ENCODE results near the gene RBM5. TPM values are rescaled to one million over a fixed set of nuclear protein-coding genes. Genes with fewer than 3 reads are reported as not detected.

The RBM5 gene
- total RNA-seq, 1 experiment from 2014 or later = 89.1 TPM

DNA sequence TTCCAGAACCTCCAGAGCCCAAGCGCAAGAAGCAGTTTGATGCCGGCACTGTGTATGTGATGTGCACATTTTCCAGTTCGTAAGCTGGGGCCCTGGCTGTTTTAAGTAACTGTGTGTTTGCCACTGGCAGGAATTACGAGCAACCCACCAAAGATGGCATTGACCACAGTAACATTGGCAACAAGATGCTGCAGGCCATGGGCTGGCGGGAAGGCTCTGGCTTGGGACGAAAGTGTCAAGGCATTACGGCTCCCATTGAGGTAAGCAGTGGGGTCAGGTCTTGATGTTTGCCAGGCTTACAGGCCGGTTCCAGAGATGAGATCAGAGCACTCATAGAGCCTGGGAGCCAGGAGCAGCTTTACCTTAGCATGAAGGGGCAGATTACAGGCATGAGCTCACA lies 28.4 kb downstream of the RBM5 start:
- no peak for TF ChIP-seq EZH2phosphoT487 (IDR thresholded peaks at IDR 0.05; ENCODE audit: borderline replicate concordance)
- BruUV-seq (replicated peaks) = no TSS peak
- Histone ChIP-seq H3K4me3 (replicated peaks in 1 of 2; ENCODE audit: low read depth in 1 of 2, low read length in 2 of 2) (no peak overlapping the region), H4K20me1 (ENCODE audit: insufficient read depth) (no peaks in the 10 kb centered on the region), H3K9me2 (ENCODE audit: insufficient read depth) (no peaks in the 10 kb centered on the region), H3K36me3 (ENCODE audit: control insufficient read depth in 1 of 2, insufficient read depth in 2 of 2, low read length in 2 of 2) (peaks cover 61 to 73% of the 10 kb centered on the region in 2 experiments), H2AFZ (ENCODE audit: low read depth, low read length, poor library complexity, severe bottlenecking) (no peak overlapping the region), H3K27me3 (ENCODE audit: insufficient read depth, low read length) (no peaks in the 10 kb centered on the region), H3K4me1 (ENCODE audit: control insufficient read depth in 1 of 2, insufficient read depth in 2 of 2, low read length in 2 of 2) (no peaks in the 10 kb centered on the region), H3K79me2 (ENCODE audit: insufficient read depth, low read length) (no peaks in the 10 kb centered on the region; the same call in 1 of the 2 replicates), H3K9ac (ENCODE audit: low read length) (no peak overlapping the region), H3K9me3 (ENCODE audit: control insufficient read depth in 1 of 2, insufficient read depth in 1 of 2, low read depth in 1 of 2, low read length in 2 of 2) (no peaks in the 10 kb centered on the region), H3K4me2 (ENCODE audit: low read length) (no peak overlapping the region), H3K27ac (ENCODE audit: low read depth, low read length) (no peak overlapping the region)
- CTCF ChIA-PET = no interaction called here
- POLR2A ChIA-PET = no interaction called here
- intact Hi-C loops (cut with micrococcal nuclease) = no loop called here
- no peak for DNase-seq (ENCODE audit: low read depth, low spot score)
- no peak for ATAC-seq
- RAD21 ChIA-PET (ENCODE audit: low non-redundant PET in 1 of 2, low total read pairs in 2 of 2, uncharacterized antibody in 2 of 2, unreplicated experiment in 2 of 2) = no interaction called here

GRCh38 chr3:50118237-50118636 lies 29.5 kb downstream of the RBM5 start:
- DNase-seq (ENCODE audit: low read depth, low spot score) = no peak
- intact Hi-C loops (cut with micrococcal nuclease) = no loop called here
- no peaks in the 10 kb centered on the region for H3K9me2 ChIP-seq (ENCODE audit: insufficient read depth)
- no peak overlapping the region for H3K4me2 ChIP-seq (ENCODE audit: low read length)
- no peaks in the 10 kb centered on the region for H4K20me1 ChIP-seq (ENCODE audit: insufficient read depth)
- H2AFZ ChIP-seq (ENCODE audit: low read depth, low read length, poor library complexity, severe bottlenecking) = no peak overlapping the region
- no peak overlapping the region for H3K4me3 ChIP-seq (replicated peaks in 1 of 2; ENCODE audit: low read depth in 1 of 2, low read length in 2 of 2)
- ChIA-PET RAD21 (ENCODE audit: low non-redundant PET in 1 of 2, low total read pairs in 2 of 2, uncharacterized antibody in 2 of 2, unreplicated experiment in 2 of 2) (no interaction called here), POLR2A (no interaction called here), CTCF (interaction anchor here (0.7 kb wide), 1 partner anchor 52 kb away, joined by 3 read pairs; no protein-coding TSS in a partner anchor)
- H3K9me3 ChIP-seq (ENCODE audit: control insufficient read depth in 1 of 2, insufficient read depth in 1 of 2, low read depth in 1 of 2, low read length in 2 of 2) = no peaks in the 10 kb centered on the region
- peaks cover 56 to 63% of the 10 kb centered on the region in 2 experiments for H3K36me3 ChIP-seq (ENCODE audit: control insufficient read depth in 1 of 2, insufficient read depth in 2 of 2, low read length in 2 of 2)
- H3K79me2 ChIP-seq (ENCODE audit: insufficient read depth, low read length) = no peaks in the 10 kb centered on the region; the same call in 1 of the 2 replicates
- H3K27me3 ChIP-seq (ENCODE audit: insufficient read depth, low read length) = no peaks in the 10 kb centered on the region
- ATAC-seq = no peak
- no peaks in the 10 kb centered on the region for H3K4me1 ChIP-seq (ENCODE audit: control insufficient read depth in 1 of 2, insufficient read depth in 2 of 2, low read length in 2 of 2)
- BruUV-seq (replicated peaks) = no TSS peak
- H3K27ac ChIP-seq (ENCODE audit: low read depth, low read length) = no peak overlapping the region
- H3K9ac ChIP-seq (ENCODE audit: low read length) = no peak overlapping the region
- TF ChIP-seq, protein P1, sequence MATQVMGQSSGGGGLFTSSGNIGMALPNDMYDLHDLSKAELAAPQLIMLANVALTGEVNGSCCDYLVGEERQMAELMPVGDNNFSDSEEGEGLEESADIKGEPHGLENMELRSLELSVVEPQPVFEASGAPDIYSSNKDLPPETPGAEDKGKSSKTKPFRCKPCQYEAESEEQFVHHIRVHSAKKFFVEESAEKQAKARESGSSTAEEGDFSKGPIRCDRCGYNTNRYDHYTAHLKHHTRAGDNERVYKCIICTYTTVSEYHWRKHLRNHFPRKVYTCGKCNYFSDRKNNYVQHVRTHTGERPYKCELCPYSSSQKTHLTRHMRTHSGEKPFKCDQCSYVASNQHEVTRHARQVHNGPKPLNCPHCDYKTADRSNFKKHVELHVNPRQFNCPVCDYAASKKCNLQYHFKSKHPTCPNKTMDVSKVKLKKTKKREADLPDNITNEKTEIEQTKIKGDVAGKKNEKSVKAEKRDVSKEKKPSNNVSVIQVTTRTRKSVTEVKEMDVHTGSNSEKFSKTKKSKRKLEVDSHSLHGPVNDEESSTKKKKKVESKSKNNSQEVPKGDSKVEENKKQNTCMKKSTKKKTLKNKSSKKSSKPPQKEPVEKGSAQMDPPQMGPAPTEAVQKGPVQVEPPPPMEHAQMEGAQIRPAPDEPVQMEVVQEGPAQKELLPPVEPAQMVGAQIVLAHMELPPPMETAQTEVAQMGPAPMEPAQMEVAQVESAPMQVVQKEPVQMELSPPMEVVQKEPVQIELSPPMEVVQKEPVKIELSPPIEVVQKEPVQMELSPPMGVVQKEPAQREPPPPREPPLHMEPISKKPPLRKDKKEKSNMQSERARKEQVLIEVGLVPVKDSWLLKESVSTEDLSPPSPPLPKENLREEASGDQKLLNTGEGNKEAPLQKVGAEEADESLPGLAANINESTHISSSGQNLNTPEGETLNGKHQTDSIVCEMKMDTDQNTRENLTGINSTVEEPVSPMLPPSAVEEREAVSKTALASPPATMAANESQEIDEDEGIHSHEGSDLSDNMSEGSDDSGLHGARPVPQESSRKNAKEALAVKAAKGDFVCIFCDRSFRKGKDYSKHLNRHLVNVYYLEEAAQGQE (IDR thresholded peaks at IDR 0.05; ENCODE audit: low read depth) = no peak
- TF ChIP-seq, protein P2, sequence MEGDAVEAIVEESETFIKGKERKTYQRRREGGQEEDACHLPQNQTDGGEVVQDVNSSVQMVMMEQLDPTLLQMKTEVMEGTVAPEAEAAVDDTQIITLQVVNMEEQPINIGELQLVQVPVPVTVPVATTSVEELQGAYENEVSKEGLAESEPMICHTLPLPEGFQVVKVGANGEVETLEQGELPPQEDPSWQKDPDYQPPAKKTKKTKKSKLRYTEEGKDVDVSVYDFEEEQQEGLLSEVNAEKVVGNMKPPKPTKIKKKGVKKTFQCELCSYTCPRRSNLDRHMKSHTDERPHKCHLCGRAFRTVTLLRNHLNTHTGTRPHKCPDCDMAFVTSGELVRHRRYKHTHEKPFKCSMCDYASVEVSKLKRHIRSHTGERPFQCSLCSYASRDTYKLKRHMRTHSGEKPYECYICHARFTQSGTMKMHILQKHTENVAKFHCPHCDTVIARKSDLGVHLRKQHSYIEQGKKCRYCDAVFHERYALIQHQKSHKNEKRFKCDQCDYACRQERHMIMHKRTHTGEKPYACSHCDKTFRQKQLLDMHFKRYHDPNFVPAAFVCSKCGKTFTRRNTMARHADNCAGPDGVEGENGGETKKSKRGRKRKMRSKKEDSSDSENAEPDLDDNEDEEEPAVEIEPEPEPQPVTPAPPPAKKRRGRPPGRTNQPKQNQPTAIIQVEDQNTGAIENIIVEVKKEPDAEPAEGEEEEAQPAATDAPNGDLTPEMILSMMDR (IDR thresholded peaks at IDR 0.05 in 2 of 3, conservative IDR thresholded peaks at IDR 0.05 in 1 of 3; ENCODE audit: borderline replicate concordance in 1 of 3, insufficient read depth in 1 of 3, low read depth in 2 of 3, low read length in 2 of 3) = no peak
- TF ChIP-seq EGR1 (IDR thresholded peaks at IDR 0.05; ENCODE audit: low read depth) = no peak
- no peak for TF ChIP-seq ELF1 (IDR thresholded peaks at IDR 0.05; ENCODE audit: borderline replicate concordance, low read depth)
- no peak for TF ChIP-seq JUND (IDR thresholded peaks at IDR 0.05)
- no peak for TF ChIP-seq POLR2AphosphoS5 (IDR thresholded peaks at IDR 0.05; ENCODE audit: low read depth, low read length)
- no peak for TF ChIP-seq TCF7L2 (IDR thresholded peaks at IDR 0.05; ENCODE audit: borderline replicate concordance, extremely low read depth, insufficient read depth, insufficient read length)
- no peak for TF ChIP-seq FOSL1 (IDR thresholded peaks at IDR 0.05; ENCODE audit: low read depth)
- TF ChIP-seq YY1 (IDR thresholded peaks at IDR 0.05; ENCODE audit: extremely low read depth, insufficient replicate concordance, low read depth, low read length) = no peak
- no peak for TF ChIP-seq ZNF274 (IDR thresholded peaks at IDR 0.05; ENCODE audit: low read depth, low read length)
- no peak for TF ChIP-seq CBX3 (IDR thresholded peaks at IDR 0.05; ENCODE audit: low read depth)
- no peak for TF ChIP-seq ZBTB33 (IDR thresholded peaks at IDR 0.05; ENCODE audit: extremely low read depth, insufficient replicate concordance, low read length)
